Measurements from ENCODE around the gene FAM9B. TPM values are rescaled to one million over a fixed set of nuclear protein-coding genes. Genes with fewer than 3 reads are reported as not detected.
A peak's percentile ranks its signal among the peaks of the same experiment; 100 is the strongest.

The FAM9B gene
- total and polyA plus RNA-seq, 4 experiments from 2014 or later = not detected

GRCh38 chrX:8984231-8984630 lies 49.7 kb downstream of the FAM9B start:
- Mint-ChIP-seq H3K36me3 (no peaks in the 10 kb centered on the region), H3K9me3 (no peaks in the 10 kb centered on the region), H3K4me3 (no peak overlapping the region), H3K27me3 (no peaks in the 10 kb centered on the region), H3K4me1 (peaks cover 18 to 42% (median 32%) of the 10 kb centered on the region in 4 donors), H3K27ac (no peak overlapping the region)
- Histone ChIP-seq H3K4me1 (ENCODE audit: insufficient read depth, low read length) (peaks cover 36% of the 10 kb centered on the region), H3K27me3 (ENCODE audit: insufficient read depth, low read length) (no peaks in the 10 kb centered on the region), H3K27ac (ENCODE audit: low read depth, low read length) (no peak overlapping the region), H3K36me3 (ENCODE audit: insufficient read depth, low read length) (no peaks in the 10 kb centered on the region), H3K4me3 (ENCODE audit: low read length in 2 of 2) (no peak overlapping the region), H3K9me3 (ENCODE audit: control insufficient read depth in 1 of 2, low read length in 2 of 2) (no peaks in the 10 kb centered on the region)
- ChIA-PET POLR2A (ENCODE audit: partially characterized antibody) (interaction anchor here (1.0 kb wide), 1 partner anchor 356 kb away, joined by 4 read pairs; no protein-coding TSS in a partner anchor), CTCF (ENCODE audit: partially characterized antibody) (interaction anchor here (1.1 kb wide), 1 partner anchor 12 kb away, joined by 3 read pairs; no protein-coding TSS in a partner anchor)
- no peak for DNase-seq
- intact Hi-C loops (cut with micrococcal nuclease) = no loop called here

DNA sequence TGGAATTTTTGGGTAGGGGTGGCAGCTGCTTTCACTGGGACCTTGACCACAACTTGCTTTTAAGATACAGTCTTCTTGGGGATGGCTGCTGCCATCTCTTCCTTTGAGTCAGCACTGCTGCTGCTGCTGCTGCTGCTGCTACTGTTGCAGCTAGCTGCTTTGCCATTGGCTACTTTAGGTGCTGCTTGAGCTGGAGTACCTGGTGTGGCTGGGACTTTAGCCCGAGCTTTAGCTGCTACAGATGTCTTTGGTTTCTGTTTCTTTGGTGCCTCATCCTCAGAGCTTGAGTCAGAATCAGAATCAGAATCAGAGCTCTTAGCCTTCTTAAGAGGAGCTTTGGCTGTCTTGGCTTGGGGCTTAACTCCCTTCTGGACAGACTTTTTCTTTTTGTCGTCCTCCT lies 52.2 kb downstream of the FAM9B start:
- Histone ChIP-seq H3K4me1 (ENCODE audit: insufficient read depth, low read length) (peaks cover 18% of the 10 kb centered on the region), H3K9me3 (ENCODE audit: control insufficient read depth in 1 of 2, low read length in 2 of 2) (no peaks in the 10 kb centered on the region), H3K4me3 (ENCODE audit: low read length in 2 of 2) (no peak overlapping the region), H3K36me3 (ENCODE audit: insufficient read depth, low read length) (no peaks in the 10 kb centered on the region), H3K27ac (ENCODE audit: low read depth, low read length) (no peak overlapping the region), H3K27me3 (ENCODE audit: insufficient read depth, low read length) (no peaks in the 10 kb centered on the region)
- intact Hi-C loops (cut with micrococcal nuclease) = no loop called here
- POLR2A ChIA-PET (ENCODE audit: partially characterized antibody) = no interaction called here
- DNase-seq = peak; percentile 3 to 33 (median 15)
- H3K4me1 Mint-ChIP-seq = peaks cover 6 to 19% (median 15%) of the 10 kb centered on the region in 4 donors
- no peaks in the 10 kb centered on the region for H3K9me3 Mint-ChIP-seq
- peak overlapping the region in 3 of 7 donors; percentile 49 to 79 (median 65) for H3K27ac Mint-ChIP-seq
- peak overlapping the region in 5 of 8 donors; percentile 12 to 68 (median 47) for H3K4me3 Mint-ChIP-seq
- no peaks in the 10 kb centered on the region for H3K36me3 Mint-ChIP-seq
- CTCF ChIA-PET (ENCODE audit: partially characterized antibody) = interaction anchor here (1.2 to 2.1 kb wide), 3 partner anchors 9 to 13 kb away, joined by 3 to 9 read pairs (median 3); no protein-coding TSS in a partner anchor
- H3K27me3 Mint-ChIP-seq = no peaks in the 10 kb centered on the region

DNA sequence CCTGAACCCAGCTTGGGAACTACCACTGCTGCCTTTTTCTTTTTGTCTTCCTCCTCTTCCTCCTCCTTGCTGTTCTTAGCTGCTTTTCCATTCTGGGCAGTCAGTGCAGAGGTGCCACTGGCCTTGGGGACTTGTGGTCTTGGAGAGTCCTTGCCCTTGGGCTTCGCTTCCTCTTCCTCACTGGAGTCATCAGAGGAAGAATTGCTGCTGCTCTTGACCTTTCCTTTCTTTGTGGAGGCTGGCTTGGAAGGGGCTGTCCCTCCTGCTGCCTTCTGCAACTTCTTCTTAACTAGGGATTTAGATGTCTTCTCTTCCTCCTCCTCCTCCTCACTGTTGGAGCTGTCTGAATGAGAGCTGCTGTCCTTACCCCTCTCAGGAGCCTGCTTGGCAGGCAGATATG lies 53.2 kb downstream of the FAM9B start:
- no peak overlapping the region for H3K4me3 ChIP-seq (ENCODE audit: low read length in 2 of 2)
- no peak overlapping the region for H3K27ac ChIP-seq (ENCODE audit: low read depth, low read length)
- Mint-ChIP-seq H3K4me1 (peaks cover 6 to 19% (median 11%) of the 10 kb centered on the region in 4 donors), H3K27me3 (no peaks in the 10 kb centered on the region), H3K36me3 (no peaks in the 10 kb centered on the region), H3K4me3 (no peak overlapping the region), H3K27ac (peak overlapping the region in 4 of 7 donors; percentile 20 to 80 (median 66)), H3K9me3 (no peaks in the 10 kb centered on the region)
- ChIA-PET CTCF (ENCODE audit: partially characterized antibody) (interaction anchor here (1.5 to 2.1 kb wide), 2 partner anchors 9 to 12 kb away, joined by 3 to 9 read pairs; no protein-coding TSS in a partner anchor), POLR2A (ENCODE audit: partially characterized antibody) (no interaction called here)
- intact Hi-C loops (cut with micrococcal nuclease) = no loop called here
- no peaks in the 10 kb centered on the region for H3K27me3 ChIP-seq (ENCODE audit: insufficient read depth, low read length)
- H3K4me1 ChIP-seq (ENCODE audit: insufficient read depth, low read length) = peaks cover 12% of the 10 kb centered on the region
- DNase-seq = no peak
- H3K36me3 ChIP-seq (ENCODE audit: insufficient read depth, low read length) = no peaks in the 10 kb centered on the region
- H3K9me3 ChIP-seq (ENCODE audit: control insufficient read depth in 1 of 2, low read length in 2 of 2) = no peaks in the 10 kb centered on the region

Other genes with a start within 250 kb of the FAM9B start
- not detected for gene FAM9A, start 232.7 kb downstream of the FAM9B start, total RNA-seq
- gene FAM9A, start 232.7 kb downstream of the FAM9B start, polyA plus RNA-seq = not detected